ENCODE results near the gene TNFRSF19.
"Not testable (repeated sequence)": the region's sequence is repeated elsewhere in the genome, so short reads cannot be mapped to it uniquely, and the experiment has no call there.

TNFRSF19 gene

GRCh38 chr13:23674795-23675640 lies 104.8 kb downstream of the TNFRSF19 start:
- ChIA-PET POLR2A (no interaction called here), CTCF (no interaction called here)
- DNase-seq (ENCODE audit: extremely low spot score) = no peak
- TF ChIP-seq SUZ12 (IDR thresholded peaks at IDR 0.05) (no peak), FOXM1 (IDR thresholded peaks at IDR 0.05; ENCODE audit: borderline replicate concordance) (no peak), TARDBP (IDR thresholded peaks at IDR 0.05) (no peak), ARNT (IDR thresholded peaks at IDR 0.05) (no peak), FOXK2 (IDR thresholded peaks at IDR 0.05) (no peak), BHLHE40 (IDR thresholded peaks at IDR 0.05; ENCODE audit: borderline replicate concordance) (no peak), NFRKB (IDR thresholded peaks at IDR 0.05) (no peak), SP1 (IDR thresholded peaks at IDR 0.05) (no peak), ELF4 (IDR thresholded peaks at IDR 0.05) (no peak)
- TF ChIP-seq, protein P1, sequence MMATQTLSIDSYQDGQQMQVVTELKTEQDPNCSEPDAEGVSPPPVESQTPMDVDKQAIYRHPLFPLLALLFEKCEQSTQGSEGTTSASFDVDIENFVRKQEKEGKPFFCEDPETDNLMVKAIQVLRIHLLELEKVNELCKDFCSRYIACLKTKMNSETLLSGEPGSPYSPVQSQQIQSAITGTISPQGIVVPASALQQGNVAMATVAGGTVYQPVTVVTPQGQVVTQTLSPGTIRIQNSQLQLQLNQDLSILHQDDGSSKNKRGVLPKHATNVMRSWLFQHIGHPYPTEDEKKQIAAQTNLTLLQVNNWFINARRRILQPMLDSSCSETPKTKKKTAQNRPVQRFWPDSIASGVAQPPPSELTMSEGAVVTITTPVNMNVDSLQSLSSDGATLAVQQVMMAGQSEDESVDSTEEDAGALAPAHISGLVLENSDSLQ (IDR thresholded peaks at IDR 0.05) = no peak

GRCh38 chr13:23677679-23678288 lies 107.6 kb downstream of the TNFRSF19 start:
- CTCF ChIA-PET; DNase-seq (ENCODE audit: extremely low spot score); POLR2A ChIA-PET: not testable (repeated sequence)

- no peak for DNase-seq (ENCODE audit: extremely low spot score)
- POLR2A ChIA-PET = no interaction called here
- CTCF ChIA-PET = no interaction called here
- no peak for TF ChIP-seq HDGF (IDR thresholded peaks at IDR 0.05; ENCODE audit: borderline replicate concordance)
- TF ChIP-seq ARNT (IDR thresholded peaks at IDR 0.05) = no peak
- no peak for TF ChIP-seq TARDBP (IDR thresholded peaks at IDR 0.05)
- no peak for TF ChIP-seq SP1 (IDR thresholded peaks at IDR 0.05)
- TF ChIP-seq ELF4 (IDR thresholded peaks at IDR 0.05) = no peak
Observed at GRCh38 chr13:23678795-23679194, 108.6 kb downstream of the TNFRSF19 start.

DNA sequence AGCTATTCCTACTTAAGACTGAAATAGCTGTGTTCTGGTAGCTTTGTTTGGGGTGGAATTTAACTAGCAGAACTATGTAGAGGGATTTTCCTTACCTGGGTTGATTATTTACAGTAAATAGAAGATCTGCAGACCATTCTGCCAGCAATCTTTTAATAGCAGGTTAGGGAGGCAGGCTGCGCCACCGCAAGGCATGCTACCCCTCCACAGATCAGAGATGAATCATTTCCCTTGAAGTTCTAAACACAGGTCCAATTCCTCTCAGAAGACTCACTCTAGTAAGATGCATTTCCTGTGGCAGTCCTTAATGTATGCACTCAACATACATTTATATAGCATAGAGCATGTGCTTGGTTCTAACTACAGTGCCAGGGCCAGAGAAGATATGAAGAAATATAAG lies 109.0 kb downstream of the TNFRSF19 start:
- TF ChIP-seq FOXK2 (IDR thresholded peaks at IDR 0.05) (no peak), CTBP1 (IDR thresholded peaks at IDR 0.05; ENCODE audit: borderline replicate concordance) (no peak), ARNT (IDR thresholded peaks at IDR 0.05) (no peak), ZNF384 (IDR thresholded peaks at IDR 0.05) (no peak), HDGF (IDR thresholded peaks at IDR 0.05; ENCODE audit: borderline replicate concordance) (no peak), FOXM1 (IDR thresholded peaks at IDR 0.05; ENCODE audit: borderline replicate concordance) (no peak), NFRKB (IDR thresholded peaks at IDR 0.05) (no peak), ELF4 (IDR thresholded peaks at IDR 0.05) (no peak), FOXA1 (IDR thresholded peaks at IDR 0.05) (no peak), L3MBTL2 (conservative IDR thresholded peaks at IDR 0.05) (no peak)
- CTCF ChIA-PET = no interaction called here
- POLR2A ChIA-PET = no interaction called here
- no peak for DNase-seq (ENCODE audit: extremely low spot score)

DNA sequence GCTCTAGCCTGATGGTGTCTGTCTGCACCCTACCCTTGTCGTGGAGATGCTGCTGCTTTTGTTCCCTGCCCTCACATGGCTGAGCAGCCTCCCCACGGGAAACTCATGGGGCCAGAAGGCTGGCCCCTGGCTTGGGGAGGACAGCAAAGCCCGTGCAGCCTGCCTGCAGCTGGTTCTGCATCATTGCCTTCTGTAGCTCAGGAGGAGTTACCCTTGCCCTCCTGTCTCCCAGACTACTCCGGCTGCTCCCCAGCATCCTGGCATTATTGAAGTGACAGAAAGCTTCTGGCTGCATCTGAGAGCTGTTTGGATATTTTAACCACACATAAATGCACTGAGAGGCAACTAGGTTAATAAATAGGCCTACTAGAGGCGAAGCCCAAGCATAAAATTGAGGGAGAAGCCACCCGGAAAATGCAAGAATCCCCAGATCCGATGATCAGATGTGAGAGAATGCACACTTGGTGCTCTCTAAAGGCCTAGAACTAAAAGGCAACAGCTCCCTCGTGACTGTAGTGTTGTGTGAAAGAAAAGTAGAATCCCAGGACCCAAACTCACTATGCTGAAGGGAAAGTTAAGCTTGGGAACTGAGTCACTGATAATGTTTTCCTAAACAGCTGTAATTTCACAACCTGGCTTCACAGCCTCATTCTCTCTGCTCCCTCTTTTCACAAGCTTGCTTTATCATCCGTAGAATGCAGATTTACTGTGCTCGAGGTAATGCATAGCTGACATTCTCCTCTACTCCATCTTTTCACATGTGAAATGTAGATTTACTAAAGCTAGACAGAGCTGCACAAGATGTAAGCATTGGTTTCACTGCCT lies 110.8 kb downstream of the TNFRSF19 start:
- POLR2A ChIA-PET = no interaction called here
- CTCF ChIA-PET = no interaction called here
- TF ChIP-seq NFRKB (IDR thresholded peaks at IDR 0.05) = no peak
- TF ChIP-seq ELF4 (IDR thresholded peaks at IDR 0.05) = no peak
- TF ChIP-seq HDGF (IDR thresholded peaks at IDR 0.05; ENCODE audit: borderline replicate concordance) = no peak
- no peak for TF ChIP-seq FOXK2 (IDR thresholded peaks at IDR 0.05)
- TF ChIP-seq ZNF384 (IDR thresholded peaks at IDR 0.05) = no peak
- TF ChIP-seq CTBP1 (IDR thresholded peaks at IDR 0.05; ENCODE audit: borderline replicate concordance) = no peak
- no peak for TF ChIP-seq ARNT (IDR thresholded peaks at IDR 0.05)
- TF ChIP-seq L3MBTL2 (conservative IDR thresholded peaks at IDR 0.05) = no peak
- TF ChIP-seq SUZ12 (IDR thresholded peaks at IDR 0.05) = no peak
- TF ChIP-seq BHLHE40 (IDR thresholded peaks at IDR 0.05; ENCODE audit: borderline replicate concordance) = no peak
- no peak for TF ChIP-seq LEF1 (IDR thresholded peaks at IDR 0.05; ENCODE audit: borderline replicate concordance)
- TF ChIP-seq FOXM1 (IDR thresholded peaks at IDR 0.05; ENCODE audit: borderline replicate concordance) = no peak
- TF ChIP-seq FOXA1 (IDR thresholded peaks at IDR 0.05) = no peak
- TF ChIP-seq SP1 (IDR thresholded peaks at IDR 0.05) = no peak
- TF ChIP-seq TARDBP (IDR thresholded peaks at IDR 0.05) = no peak
- TF ChIP-seq, protein P1 (IDR thresholded peaks at IDR 0.05) = no peak
- DNase-seq (ENCODE audit: extremely low spot score) = no peak

DNA sequence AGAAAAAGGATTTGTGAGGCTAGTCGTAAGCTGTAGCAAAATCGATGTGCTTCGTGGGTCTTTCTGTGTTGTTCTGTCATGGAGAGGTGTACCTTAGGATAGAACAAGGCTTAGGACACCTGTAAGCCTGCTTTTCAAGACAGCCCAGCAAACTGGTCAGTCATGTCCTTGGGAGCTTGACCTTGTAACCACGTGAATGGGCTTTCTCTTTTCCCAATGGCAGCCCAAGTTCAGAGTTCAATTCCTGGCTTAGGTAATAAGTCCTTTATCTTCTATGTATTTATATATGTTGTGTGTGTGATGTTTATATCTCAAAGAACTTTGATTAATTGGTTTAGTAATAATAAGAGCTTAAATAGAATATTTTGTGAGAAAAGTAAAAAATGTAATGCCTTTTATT lies 112.9 kb downstream of the TNFRSF19 start:
- POLR2A ChIA-PET = no interaction called here
- no peak for TF ChIP-seq FOXM1 (IDR thresholded peaks at IDR 0.05; ENCODE audit: borderline replicate concordance)
- no peak for TF ChIP-seq SUZ12 (IDR thresholded peaks at IDR 0.05)
- TF ChIP-seq LEF1 (IDR thresholded peaks at IDR 0.05; ENCODE audit: borderline replicate concordance) = no peak
- TF ChIP-seq L3MBTL2 (conservative IDR thresholded peaks at IDR 0.05) = no peak
- no peak for TF ChIP-seq ARNT (IDR thresholded peaks at IDR 0.05)
- CTCF ChIA-PET = no interaction called here

GRCh38 chr13:23684647-23685046 lies 114.4 kb downstream of the TNFRSF19 start:
- DNase-seq (ENCODE audit: extremely low spot score) = no peak
- TF ChIP-seq ARNT (IDR thresholded peaks at IDR 0.05) = no peak
- CTCF ChIA-PET = no interaction called here
- POLR2A ChIA-PET = no interaction called here

More for the DNA sequence above, 112.9 kb downstream of the TNFRSF19 start:
- DNase-seq (ENCODE audit: extremely low spot score) = no peak
